Subcutaneous adipose tissue (tissue), 4 donors: ENCODE results near the gene MXD4. TPM values are rescaled to one million over a fixed set of nuclear protein-coding genes. Genes with fewer than 3 reads are reported as not detected.

Experiments
- total RNA-seq, 4 donors: library from RNA; depleted of rRNA; stranded (reverse); fragments of >200 nt; gene quantifications; one replicate each; pipeline ENCODE4 v1.1.0, GENCODE V29; 2016
- TF ChIP-seq, protein P1 (sequence below): fragments of 450-650 bp; IDR thresholded peaks from one replicate; pipeline ENCODE4 v1.5.1; 2016; ENCODE audit warnings: low read depth, mild to moderate bottlenecking, control low read depth, antibody characterized with exemption, moderate library complexity

MXD4 gene
- total RNA-seq, 4 donors from 2014 or later: 31.1 to 125 (median 48.1) TPM

DNA sequence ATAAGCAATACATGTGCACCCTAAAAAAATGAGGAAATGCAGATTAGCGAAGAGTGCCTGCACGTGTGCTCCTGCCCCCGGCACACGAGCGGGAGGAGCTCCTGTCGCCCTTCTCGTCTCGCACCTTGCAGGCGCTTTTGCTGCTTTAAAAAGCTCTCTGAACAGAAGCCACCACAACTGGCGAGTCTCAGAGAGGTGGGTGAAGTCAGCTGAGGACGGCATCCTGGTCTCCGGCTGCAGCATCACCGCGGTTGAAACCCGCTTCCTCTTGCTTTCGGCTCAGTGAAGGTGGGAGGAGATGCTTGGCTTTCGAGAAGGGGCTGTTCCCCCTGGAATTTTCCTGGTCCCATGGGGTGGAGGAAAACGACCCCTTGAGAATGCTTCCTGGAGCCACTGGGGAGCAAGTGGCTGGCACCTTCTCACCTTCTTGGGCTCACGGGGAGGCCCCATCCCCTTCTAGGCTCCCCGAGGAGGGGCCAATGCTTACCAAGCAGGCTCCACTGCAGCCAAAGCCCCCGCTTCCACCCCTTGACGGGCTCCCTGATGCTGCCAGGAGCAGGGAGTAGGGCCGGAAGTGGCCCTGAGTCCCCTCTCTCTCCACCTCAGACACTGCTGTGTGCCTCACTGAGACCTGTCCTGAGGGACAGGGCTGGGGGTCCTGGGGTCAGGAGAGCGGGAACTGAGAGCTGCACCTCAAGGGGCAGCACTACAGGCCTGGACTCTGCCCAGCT lies 29.2 kb upstream of the MXD4 start:
- TF ChIP-seq, protein P1, sequence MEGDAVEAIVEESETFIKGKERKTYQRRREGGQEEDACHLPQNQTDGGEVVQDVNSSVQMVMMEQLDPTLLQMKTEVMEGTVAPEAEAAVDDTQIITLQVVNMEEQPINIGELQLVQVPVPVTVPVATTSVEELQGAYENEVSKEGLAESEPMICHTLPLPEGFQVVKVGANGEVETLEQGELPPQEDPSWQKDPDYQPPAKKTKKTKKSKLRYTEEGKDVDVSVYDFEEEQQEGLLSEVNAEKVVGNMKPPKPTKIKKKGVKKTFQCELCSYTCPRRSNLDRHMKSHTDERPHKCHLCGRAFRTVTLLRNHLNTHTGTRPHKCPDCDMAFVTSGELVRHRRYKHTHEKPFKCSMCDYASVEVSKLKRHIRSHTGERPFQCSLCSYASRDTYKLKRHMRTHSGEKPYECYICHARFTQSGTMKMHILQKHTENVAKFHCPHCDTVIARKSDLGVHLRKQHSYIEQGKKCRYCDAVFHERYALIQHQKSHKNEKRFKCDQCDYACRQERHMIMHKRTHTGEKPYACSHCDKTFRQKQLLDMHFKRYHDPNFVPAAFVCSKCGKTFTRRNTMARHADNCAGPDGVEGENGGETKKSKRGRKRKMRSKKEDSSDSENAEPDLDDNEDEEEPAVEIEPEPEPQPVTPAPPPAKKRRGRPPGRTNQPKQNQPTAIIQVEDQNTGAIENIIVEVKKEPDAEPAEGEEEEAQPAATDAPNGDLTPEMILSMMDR: no peak

DNA sequence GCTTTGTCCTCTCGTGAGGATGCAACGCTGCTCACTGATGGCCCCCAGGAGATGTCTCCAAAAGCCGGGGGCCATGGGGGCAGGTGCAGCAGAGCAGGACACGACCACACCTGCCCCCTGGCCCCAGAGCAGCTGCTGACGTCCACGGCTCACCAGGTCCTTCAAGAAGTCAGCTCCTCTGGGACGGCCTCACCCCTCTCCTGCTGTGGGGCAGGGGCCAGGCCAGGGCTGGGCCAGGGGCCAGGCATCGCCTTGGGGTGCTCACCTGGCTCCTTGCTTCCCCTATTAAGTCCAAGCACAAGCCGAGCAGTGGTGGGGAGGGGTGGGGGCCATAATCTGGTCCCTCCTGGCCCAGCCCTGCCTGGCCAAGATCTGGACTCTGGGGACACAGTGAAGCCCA lies 28.6 kb upstream of the MXD4 start:
- TF ChIP-seq, protein P1: no peak

DNA sequence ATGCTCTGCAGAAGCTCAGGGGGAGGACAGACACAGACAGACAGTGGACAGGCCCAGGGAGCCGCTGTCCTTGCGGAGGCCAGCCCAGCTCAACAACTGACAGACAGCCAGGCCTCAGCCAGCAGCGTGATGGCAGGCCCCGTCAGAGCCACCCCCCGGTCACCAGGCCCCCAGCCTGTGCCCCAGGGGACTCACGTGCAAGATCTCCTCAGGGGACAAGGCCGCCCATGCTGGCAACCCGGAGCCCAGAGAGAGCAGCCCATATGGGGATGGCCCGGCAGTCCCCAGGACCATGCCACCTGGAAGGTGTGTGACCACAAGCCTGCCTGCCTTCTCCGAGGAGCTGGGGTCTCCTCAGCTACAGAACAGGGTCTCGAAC lies 28.0 kb upstream of the MXD4 start:
- TF ChIP-seq, protein P1: no peak

DNA sequence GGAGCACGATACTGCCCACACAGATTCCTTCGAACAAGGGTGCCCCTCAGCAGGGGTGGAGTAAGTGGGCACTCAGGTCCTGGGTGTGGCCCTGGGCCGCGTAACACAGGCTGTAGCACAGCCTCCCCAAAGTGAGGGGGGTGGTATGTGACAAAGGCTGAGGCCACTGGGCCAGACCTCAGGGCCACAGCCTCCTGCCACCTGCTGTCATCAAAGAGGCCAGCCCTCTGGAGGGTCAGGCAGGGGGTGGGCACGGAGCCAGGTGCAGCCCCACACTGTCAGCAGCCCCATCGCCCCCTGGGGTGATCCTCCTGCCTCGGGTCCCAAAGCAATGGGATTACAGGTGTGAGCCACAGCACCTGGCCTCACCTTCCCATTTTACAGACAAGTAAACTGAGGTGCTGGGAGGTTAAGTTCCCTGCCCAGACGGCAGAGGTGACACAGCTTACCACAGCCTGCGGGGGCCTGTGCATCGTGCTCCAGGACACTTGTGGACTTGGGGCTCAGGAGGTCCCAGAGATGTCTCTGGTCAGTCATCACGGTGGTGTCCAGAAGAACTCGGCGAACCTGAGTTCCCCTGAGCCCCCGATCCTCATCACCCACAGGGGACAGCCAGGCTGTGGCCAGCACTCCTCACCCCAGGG lies 27.5 kb upstream of the MXD4 start:
- TF ChIP-seq, protein P1: no peak

DNA sequence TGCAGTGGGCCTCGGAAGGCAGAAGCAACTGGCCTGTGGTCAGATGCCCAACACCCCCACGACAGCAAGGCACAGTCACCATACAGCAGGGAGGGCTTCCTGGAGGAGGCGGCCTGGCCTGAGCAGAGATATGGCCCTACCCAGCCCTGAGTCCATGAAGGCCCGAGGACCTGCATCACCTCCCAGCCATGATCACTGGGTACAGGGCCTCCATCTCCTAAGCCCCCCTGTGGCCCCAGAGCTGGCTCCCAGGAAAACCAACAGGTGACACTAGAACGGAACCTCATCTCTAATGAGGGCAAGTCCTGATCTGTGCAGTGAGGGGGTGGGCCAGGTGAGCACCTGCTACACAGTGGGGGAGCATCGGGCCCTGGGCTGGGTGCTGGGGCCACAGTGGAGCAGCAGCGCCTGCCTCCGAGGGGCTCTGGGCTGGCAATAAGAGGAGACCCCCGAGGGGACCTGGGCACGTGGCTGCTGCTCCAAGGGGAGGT lies 26.2 kb upstream of the MXD4 start:
- TF ChIP-seq, protein P1: no peak

DNA sequence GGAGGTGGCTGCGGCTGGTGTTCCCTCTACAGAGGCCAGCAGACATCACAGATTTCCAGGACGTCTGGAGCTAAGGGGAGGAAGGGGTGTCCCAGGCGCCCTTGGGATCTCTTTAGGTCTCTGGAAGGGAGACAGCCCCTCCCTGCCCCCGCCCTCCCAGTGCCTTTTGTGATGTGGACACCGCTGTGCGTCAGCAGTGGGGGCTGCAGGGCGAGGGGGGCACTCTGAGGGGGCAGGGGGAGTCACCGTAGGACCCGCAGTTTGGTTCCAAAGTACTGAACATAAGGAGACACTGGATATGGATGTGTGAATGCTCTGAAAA lies 25.6 kb upstream of the MXD4 start:
- TF ChIP-seq, protein P1: no peak

DNA sequence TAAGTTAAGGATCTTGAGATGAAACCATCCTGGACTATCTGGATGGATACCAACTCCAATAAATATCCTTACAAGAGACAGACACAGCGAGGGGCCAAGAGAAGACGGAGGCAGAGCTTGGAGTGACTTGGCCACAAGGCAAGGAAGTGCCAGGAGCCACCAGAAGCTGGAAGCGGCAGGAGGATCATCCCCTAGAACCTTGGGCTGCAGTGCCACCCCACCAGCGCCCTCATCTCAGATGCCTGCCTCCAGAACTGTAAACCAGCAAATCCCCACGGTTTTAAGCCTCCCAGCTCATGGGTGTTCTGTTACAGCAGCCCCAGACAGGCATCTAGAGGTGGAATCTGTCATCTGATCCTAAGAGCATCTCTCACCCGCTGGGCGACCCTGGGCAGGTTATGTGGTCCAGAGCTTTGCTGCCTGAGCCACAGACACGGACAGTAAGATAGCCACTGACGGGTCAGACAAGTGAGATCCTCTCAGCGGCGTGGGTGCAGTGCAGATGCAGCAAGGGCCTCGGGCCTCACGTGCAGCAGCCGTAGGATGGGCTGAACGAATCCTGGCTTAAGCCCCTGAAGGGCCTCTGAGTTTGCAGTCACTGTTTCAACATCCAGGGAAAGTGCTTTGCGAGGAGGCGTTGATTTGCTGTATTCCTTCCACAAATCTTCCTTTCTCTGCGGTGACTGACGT lies 25.1 kb upstream of the MXD4 start:
- TF ChIP-seq, protein P1: no peak
